ENCODE data around the gene PLEKHG2.

Gene PLEKHG2

DNA sequence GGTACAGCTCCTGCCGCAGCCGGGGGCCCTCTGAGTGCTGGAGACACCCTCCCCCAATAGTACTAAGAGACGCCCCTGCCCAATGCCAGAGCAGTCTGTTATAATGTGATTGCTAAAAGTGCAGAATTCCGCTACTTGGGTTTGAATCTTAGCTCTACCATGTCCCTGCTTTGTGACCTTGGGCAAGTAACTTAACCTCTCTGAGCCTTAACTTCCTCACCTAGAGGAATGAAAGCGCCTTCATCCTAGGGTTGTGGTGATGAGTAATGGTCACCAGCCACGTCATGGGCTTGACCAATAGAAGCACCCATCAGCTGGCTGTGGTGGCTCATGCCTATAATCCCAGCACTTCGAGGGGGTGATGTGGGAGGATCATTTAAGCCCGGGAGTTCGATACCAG, 6.5 kb downstream of the PLEKHG2 start:
- DNase-seq (ENCODE audit: low read depth in 2 of 2): no peak

DNA sequence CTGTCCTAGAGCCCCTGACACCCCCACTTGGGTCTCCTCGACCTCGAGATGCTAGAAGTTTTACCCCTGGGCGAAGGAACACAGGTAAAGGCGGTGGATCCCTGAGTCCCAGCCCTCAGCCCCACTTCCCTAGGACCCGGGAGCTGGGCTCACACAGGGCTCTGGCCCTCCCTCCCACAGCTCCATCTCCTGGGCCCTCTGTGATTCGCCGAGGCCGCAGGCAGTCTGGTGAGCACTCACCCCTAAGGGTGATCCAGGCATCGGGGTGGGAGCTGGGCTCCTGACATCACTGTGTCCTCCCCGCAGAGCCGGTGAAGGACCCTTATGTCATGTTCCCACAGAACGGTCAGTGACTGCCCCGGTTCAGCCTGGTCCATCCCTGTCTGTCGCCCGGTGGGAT, 8.3 kb downstream of the PLEKHG2 start:
- DNase-seq (ENCODE audit: low read depth in 2 of 2): no peak

DNA sequence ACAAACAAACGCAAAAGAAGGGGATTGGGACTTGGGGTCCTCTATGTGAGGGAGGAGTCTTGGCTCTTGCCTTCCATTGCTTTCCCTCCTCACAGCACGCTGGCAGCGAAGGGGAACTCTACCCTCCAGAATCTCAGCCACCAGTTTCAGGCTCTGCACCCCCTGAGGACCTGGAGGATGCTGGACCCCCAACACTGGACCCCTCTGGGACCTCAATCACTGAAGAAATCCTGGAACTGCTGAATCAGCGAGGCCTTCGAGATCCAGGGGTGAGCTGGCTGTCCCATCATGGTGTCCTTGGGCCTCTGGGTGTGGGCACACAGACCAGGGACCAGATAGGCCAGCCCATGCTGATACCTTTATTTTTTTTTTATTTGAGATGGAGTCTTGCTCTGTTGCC, 9.6 kb downstream of the PLEKHG2 start:
- no peak for DNase-seq (ENCODE audit: low read depth in 2 of 2)

DNA sequence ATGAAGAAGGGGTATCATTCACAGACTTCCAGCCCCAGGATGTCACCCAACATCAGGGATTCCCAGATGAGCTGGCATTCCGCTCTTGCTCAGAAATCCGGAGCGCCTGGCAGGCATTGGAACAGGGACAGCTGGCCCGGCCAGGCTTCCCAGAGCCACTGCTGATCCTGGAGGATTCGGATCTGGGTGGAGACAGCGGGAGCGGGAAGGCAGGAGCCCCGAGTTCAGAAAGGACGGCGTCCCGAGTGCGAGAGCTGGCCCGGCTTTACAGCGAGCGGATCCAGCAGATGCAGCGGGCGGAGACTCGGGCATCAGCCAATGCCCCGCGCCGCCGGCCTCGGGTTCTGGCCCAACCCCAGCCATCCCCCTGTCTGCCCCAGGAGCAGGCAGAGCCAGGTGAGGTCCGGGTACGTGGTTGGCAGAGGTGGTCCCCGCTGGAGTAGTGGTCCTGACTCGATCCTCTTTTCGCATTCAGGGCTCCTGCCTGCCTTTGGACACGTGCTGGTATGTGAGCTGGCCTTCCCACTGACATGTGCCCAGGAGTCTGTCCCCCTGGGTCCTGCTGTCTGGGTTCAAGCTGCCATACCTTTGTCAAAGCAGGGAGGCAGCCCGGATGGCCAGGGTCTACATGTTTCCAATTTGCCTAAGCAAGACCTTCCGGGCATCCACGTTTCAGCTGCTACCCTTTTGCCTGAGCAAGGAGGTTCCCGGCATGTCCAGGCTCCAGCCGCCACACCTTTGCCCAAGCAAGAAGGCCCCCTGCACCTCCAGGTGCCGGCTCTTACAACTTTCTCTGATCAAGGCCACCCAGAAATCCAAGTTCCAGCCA, 11.0 kb downstream of the PLEKHG2 start:
- DNase-seq (ENCODE audit: low read depth in 2 of 2): no peak

DNA sequence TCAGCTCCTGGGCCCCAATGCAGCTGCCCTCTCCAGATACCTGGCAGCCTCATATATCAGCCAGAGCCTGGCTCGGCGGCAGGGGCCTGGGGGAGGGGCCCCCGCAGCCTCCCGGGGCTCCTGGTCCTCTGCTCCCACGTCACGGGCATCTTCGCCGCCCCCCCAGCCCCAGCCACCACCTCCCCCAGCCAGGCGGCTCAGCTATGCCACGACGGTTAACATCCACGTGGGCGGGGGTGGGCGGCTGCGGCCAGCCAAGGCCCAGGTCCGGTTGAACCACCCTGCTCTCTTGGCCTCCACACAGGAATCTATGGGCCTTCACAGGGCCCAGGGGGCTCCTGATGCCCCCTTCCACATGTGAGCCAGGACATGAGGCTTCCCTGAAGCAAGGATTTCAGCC, 12.5 kb downstream of the PLEKHG2 start:
- no peak for DNase-seq (ENCODE audit: low read depth in 2 of 2)

DNA sequence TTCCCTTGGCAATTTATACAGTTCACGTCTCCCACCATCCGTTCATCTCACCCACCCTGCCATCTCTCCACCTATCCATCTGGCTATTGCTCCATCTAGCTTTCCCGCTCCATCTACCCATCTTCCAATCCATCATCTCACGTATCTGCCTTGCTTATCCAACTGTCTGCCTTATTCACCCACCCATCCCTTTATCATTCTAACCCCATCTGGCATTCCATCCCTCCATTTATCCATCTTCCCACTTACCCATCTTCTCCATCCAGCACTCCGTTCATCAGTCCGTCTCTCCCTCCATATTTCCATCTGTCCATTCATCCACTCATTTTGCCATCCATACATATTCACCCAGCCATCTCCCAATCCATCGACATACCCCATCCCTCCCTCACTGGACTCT, 13.3 kb downstream of the PLEKHG2 start:
- no peak for DNase-seq (ENCODE audit: low read depth in 2 of 2)

DNA sequence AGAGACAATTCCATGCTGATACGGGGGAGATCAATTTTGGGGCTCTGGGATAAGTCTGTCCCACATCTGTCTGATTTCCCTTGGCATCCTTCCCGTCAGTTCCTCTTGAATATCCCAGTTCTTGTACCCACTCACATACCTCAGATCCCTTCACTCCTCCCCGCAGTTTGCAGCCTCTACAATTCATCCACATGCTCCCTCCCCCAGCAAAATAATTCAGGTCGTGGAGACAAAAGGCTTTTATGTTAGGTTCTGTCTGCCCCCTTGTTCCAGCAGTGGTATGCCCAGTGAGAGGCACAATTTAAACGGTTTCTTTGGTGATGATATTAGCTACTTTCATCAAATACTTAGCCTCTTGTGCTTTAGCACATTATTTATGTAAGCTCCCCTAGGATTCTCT, 13.7 kb downstream of the PLEKHG2 start:
- no peak for DNase-seq (ENCODE audit: low read depth in 2 of 2)

DNA sequence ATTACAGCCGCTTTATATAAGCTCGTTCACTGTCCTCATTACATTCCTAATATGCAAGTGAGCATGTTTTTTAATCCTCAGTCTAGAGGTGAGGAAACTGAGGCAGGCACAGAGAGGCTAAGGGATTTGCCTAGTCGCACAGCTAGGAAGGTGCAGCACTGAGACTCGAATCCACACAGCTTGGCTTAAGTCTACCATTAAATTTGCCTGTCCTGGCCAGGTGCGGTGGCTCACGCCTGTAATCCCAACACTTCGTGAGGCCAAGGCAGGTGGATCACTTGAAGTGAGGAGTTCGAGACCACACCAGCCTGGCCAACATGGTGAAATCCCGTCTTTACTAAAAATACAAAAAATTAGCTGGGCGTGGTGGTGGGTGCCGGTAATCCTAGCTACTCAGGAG, 15.2 kb downstream of the PLEKHG2 start:
- no peak for DNase-seq (ENCODE audit: low read depth in 2 of 2)

DNA sequence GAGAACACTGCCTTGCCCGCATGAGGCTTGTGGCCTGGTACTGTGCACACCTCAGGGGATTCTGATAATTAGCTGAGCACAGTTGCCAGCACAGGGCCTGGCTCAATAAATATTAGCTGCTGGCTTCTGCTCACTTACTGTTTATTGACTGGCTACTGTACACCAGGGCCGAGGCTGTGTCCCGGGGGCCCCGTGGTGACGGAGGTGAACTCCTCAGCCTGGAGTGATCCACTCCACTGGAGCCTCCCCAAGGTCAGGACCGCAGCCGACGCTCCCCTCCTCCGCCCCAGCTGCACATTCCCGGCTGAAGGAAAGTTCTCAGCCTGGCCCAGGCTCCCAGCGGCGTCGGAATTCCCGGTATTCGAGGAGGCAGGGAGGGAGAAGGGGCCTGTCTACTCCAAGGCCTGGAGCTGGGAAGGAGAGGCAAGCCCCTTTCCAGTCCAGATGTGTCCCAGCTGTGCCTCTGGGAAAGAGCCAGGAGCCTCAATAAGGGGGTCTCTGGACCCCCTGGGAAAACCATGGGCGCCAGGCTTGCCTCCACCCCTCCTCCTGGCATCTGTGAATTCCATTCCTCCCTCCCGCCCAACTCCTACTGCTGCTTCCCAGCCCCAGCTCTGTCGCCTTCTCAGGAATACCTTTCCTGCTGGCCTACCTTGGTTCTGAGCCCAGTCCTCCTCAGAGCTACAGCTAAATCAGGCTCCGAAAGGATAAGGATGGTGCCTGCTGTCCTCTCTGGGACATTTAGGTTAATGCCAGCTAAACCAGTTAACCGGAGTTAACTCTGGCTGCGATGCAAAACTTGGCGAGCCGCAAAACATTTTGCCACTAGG, 16.0 kb downstream of the PLEKHG2 start:
- DNase-seq (ENCODE audit: low read depth in 2 of 2): no peak

DNA sequence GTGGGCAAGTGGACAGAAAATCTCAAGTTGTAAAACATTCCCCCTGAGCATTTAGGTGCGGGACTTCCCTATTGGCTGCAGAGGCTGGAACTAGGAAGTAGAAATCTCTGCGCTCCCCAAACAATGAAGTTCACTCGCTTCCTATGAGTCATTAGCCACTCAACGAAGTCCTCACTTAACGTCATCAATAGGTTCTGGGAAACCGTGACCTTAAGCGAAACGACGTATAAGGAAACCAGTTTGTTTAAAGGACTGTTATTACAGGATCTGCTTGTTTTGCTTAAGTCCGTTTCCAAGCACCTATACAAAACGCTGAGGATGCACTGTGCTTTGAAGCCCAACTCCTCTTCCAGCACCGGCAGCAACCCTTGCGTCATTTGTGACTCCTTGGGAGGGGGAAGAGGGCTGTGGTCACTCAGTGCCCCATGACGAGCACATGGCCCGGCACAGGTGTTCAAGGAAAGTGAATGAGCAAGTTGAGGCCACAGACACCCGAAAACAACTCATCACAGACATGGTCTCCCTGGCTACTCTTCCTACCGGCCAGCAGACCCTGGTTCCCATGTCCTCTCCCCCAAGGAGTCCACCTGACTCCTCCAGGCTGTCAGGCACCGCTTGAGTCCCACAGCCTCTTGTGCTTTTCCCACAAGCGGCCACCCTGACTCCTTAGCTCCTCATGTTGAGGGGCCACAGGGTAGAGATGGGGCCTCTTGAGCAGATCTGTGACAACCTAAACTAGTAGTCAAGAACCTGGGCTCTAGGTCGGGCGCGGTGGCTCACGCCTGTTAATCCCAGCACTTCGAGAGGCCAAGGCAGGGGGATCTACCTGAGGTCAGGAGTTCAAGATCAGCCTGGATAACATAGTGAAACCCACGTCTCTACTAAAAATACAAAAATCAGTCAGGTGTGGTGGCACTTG, 18.5 kb downstream of the PLEKHG2 start:
- DNase-seq (ENCODE audit: low read depth in 2 of 2): no peak

DNA sequence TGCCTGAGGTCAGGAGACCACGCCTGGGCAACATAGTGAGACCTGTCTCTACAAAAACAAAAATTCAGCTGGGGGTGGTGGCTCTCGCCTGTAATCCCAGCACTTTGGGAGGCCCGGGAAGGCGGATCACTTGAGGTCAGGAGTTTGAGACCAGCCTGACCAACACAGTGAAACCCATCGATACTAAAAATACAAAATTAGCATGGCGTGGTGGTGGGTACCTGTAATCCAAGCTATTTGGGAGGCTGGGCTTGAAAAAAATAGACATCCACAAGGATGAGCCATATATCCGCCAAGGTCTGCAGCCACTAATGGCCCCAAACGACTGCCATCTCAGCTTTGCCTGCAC, 20.2 kb downstream of the PLEKHG2 start:
- no peak for DNase-seq (ENCODE audit: low read depth in 2 of 2)

DNA sequence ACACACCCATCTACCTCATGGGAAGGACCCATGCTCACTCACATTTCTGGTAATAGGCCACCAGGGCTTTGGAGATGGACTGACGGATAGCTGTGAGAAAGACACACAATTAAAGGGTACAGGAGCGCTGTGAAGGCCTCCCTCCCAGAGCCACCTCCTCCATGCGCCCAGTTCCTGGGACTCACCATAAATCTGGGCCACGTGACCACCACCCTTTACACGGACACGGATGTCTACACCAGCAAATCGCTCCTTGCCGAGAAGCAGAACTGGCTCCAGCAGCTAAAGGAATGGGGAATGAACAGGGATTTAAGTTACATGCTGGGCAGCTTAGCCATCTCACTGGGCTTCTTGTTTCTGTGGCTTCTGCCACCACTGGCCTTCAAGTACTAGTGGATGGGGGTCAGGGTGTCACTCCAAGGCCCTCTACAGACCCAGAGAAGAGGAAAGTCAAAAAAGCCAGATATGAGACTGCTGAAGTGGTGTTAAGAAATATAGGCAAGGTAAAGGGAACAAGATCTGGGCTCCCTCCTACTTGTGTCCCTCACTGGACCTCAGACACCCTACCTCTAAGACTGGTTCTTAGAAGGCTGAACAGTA, 21.1 kb downstream of the PLEKHG2 start:
- no peak for DNase-seq (ENCODE audit: low read depth in 2 of 2)

DNA sequence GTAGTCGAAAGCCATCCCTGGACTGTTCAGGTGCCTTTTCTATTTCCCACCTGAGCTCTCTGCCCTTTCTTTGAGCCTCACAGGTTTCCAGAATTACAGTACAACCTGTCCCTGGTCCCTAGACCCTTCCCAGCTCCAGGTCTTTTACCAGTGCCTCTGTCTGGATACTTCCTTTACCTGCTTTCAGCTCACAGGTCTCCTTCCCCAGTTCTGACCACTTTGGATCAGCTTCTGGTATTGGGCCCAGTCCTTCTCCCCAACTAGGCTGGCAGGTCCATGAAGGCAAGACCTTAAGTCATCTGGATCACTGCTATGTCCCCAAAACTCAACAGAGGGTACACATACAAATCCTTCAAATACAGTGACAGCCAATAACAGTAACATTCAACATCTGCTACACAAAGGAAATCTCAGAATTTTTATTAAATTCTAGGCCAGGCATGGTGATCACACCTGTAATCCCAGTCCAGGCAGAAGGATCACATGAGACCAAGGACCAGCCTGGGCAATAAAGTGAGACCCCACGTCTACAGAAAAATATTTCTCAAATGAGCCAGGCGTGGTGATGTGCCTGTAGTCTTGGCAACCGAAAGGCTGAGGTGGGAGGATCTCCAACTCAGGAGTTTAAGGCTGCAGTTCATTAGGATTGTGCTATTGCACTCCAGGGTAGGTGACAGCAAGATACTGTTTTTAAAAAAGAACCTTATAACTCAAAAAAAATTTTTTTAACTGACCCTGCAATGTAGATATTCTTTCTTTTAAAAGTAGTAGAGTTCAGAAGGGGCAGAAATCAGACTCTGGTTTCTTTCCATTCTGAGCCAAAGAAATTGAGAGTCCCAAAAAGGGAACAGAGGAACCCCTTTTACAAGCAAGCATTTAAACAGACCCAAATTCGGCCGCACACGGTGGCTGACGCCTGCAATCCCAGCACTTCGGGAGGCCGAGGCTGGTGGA, 21.9 kb downstream of the PLEKHG2 start:
- no peak for DNase-seq (ENCODE audit: low read depth in 2 of 2)

DNA sequence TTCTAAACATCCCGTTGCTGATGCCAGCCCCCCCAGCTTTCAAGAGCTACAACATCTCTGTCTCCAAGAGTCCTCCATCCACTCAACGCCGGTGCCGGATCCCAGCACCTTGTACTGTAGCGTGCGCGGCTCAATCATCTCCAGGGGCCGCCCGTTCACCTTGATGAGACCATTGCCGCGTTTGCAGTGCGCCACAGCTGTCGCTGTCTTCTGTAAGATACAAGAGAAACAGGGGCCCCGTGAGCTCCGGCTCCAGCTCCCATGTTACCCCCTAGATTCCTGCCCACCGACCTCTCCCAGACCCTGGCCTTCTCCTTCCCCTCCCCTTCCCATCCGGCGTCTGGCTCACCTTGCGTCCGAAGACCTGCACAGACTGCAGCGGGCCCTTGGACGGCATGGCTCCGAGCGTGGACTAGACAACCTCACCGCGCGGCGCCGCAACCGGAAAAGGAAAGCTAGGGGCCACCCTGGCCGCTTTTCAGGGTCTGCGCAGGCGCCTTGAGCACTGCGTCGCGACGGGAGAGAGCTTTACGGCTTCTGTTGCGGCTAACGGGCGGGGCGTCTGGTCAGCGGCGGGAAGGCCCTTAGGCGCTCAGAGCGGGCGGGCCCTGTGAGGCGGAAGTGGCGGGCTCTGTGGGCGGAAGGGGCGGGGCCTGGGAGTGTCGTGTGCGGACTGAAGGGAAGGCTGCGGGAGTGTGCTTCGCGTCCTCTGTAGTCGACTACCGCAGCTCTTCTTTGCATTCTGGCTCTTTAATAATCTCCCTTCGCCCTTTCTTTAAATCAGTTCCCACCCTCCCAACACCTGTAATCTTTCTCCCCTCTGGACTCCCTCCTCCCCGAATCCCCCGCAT, 23.3 kb downstream of the PLEKHG2 start, which contains the start of gene RPS16:
Gene RPS16 (minus strand): TSS at position 451 of the 851 bp plus-strand sequence. CDS start 54 bp downstream, at position 397.
- peak; percentile 99 for DNase-seq (ENCODE audit: low read depth in 2 of 2)

DNA sequence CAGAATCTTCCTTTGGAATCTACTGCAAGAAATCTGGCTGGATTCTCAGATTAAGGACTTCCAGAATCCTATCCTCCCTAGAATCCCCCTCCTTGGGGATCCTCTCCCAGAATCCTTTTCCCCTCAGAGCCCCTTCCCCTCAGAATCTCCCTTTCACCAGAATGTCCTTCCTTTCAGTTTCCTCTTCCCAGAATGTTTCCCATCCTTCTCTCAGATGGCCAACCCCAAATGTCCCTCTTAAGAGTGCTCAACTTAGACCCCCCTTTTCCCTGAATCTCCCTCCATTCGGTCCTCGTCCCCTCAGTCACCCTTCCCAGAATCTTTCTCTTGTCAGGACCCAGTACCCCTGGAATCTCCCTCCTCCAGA, 23.9 kb downstream of the PLEKHG2 start:
- no peak for DNase-seq (ENCODE audit: low read depth in 2 of 2)

DNA sequence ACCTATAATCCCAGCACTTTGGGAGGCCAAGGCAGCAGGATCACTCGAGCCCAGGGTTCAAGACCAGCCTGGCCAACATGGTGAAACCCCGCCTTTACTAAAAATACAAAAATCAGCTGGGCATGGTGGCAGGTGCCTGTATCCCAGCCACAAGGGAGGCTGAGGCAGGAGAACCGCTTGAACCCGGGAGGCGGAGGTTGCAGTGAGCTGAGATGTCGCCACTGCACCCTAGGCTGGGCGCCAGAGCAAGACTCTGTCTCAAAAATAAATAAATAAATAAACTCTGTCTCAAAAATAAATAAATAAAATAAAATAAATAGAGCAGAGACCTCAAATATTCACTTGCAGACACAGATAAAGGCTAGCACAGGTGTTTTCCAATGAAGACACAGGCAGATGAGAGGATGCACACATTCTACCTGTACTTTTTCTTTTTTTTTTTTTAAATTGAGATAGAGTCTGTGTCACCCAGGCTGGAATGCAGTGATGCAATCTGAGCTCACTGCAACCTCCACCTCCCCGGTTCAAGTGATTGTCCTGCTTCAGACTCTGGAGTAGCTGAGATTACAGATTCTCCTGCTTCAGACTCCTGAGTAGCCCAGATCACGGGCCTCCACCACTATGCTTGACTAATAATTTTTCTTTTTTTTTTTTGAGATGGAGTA, 25.9 kb downstream of the PLEKHG2 start:
- no peak for DNase-seq (ENCODE audit: low read depth in 2 of 2)

DNA sequence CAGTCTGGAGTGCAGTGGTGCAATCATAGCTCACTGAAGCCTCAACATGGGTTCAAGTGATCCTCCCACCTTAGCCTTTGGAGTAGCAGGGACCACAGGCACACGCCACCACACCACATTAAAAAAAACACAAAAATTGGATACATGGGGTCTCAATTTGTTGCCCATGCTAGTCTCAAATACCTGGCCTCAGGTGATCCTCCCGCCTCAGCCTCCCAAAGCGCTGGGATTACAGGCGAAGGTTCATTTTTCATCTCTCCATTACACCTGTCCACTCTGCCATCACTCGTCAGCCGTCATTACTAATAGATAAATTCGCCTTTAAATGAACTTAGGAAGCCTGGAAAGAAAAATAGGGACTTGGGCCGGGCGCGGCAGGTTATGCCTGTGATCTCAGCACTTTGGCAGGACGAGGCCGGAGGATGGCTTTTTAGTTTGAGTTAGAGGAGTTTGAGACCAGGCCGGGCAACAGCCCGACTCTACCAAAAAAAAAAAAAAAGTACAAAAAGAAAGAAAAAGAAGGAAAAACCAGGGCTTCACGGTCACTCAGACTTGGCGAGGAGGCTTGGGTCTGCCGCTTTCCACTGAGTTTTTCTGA, 32.2 kb downstream of the PLEKHG2 start:
- no peak for DNase-seq (ENCODE audit: low read depth in 2 of 2)

All from stimulated activated CD8-positive, alpha-beta memory T cell treated with anti-CD3 and anti-CD28 coated beads, Interleukin-15, amount 100 ng/mL, for 4 hours (primary cell).